Measurements from ENCODE around the gene DROSHA. TPM values are rescaled to one million over a fixed set of nuclear protein-coding genes. Genes with fewer than 3 reads are reported as not detected.

Gene DROSHA
- total and polyA plus RNA-seq, 2 experiments from 2014 or later, result 25.3 to 40.8 TPM

DNA sequence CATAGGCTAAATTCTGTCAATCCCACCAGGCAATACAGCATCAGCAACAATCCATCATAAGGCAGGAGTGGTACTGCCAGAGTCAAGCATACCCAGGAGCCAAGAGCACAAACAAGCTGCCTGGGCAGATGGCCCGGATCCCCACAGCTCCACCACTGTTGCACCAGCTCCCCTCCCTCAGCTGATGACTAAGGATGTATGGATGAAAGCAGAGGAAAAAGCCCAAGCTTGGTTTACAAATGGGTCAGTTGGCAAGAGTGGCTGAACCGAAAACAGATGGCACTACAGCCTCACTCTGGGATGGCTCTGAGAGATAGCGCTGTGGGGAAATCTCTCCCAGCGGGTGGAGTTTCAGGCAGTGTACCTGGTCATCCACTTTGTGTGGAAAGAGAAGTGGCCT lies 29.4 kb downstream of the DROSHA start:
- no peak for DNase-seq (ENCODE audit: low spot score)
- no peaks in the 10 kb centered on the region for H4K20me1 ChIP-seq (ENCODE audit: insufficient read depth, poor library complexity, severe bottlenecking)
- H3K9me3 ChIP-seq (ENCODE audit: low read depth), result no peaks in the 10 kb centered on the region
- TF ChIP-seq EZH2phosphoT487 (IDR thresholded peaks at IDR 0.05; ENCODE audit: low read depth, severe bottlenecking, unreplicated experiment), result no peak
- no peak for TF ChIP-seq EZH2 (IDR thresholded peaks at IDR 0.05; ENCODE audit: borderline replicate concordance)
- no peaks in the 10 kb centered on the region for H3K36me3 ChIP-seq (replicated peaks; ENCODE audit: insufficient read depth, low read depth)
- H3K4me1 ChIP-seq (ENCODE audit: insufficient read depth), result no peaks in the 10 kb centered on the region
- H3K79me2 ChIP-seq, result no peaks in the 10 kb centered on the region
- H3K4me3 ChIP-seq, result no peak overlapping the region
- H3K27me3 ChIP-seq, result no peaks in the 10 kb centered on the region
- no peak overlapping the region for H3K4me2 ChIP-seq
- WGBS (ENCODE audit: low lambda C conversion rate, missing lambda C conversion rate), result 99% methylated on average over 4 of the region's 4 CpGs
- H2AFZ ChIP-seq, result no peak overlapping the region
- H3K9me2 ChIP-seq (replicated peaks; ENCODE audit: insufficient read depth), result no peaks in the 10 kb centered on the region
- H3K27ac ChIP-seq, result no peak overlapping the region

GRCh38 chr5:31500256-31500655 lies 31.6 kb downstream of the DROSHA start:
- H3K36me3 ChIP-seq (replicated peaks; ENCODE audit: insufficient read depth, low read depth), result no peaks in the 10 kb centered on the region
- H3K27ac ChIP-seq, result no peak overlapping the region
- no peaks in the 10 kb centered on the region for H3K9me3 ChIP-seq (ENCODE audit: low read depth)
- H2AFZ ChIP-seq, result no peak overlapping the region
- H3K4me3 ChIP-seq, result no peak overlapping the region
- no peaks in the 10 kb centered on the region for H4K20me1 ChIP-seq (ENCODE audit: insufficient read depth, poor library complexity, severe bottlenecking)
- 100% methylated on average over 4 of the region's 4 CpGs for WGBS (ENCODE audit: low lambda C conversion rate, missing lambda C conversion rate)
- no peaks in the 10 kb centered on the region for H3K4me1 ChIP-seq (ENCODE audit: insufficient read depth)
- DNase-seq (ENCODE audit: low spot score), result no peak
- no peak overlapping the region for H3K4me2 ChIP-seq
- H3K79me2 ChIP-seq, result no peaks in the 10 kb centered on the region
- no peaks in the 10 kb centered on the region for H3K9me2 ChIP-seq (replicated peaks; ENCODE audit: insufficient read depth)
- H3K27me3 ChIP-seq, result no peaks in the 10 kb centered on the region
- TF ChIP-seq, protein P1, sequence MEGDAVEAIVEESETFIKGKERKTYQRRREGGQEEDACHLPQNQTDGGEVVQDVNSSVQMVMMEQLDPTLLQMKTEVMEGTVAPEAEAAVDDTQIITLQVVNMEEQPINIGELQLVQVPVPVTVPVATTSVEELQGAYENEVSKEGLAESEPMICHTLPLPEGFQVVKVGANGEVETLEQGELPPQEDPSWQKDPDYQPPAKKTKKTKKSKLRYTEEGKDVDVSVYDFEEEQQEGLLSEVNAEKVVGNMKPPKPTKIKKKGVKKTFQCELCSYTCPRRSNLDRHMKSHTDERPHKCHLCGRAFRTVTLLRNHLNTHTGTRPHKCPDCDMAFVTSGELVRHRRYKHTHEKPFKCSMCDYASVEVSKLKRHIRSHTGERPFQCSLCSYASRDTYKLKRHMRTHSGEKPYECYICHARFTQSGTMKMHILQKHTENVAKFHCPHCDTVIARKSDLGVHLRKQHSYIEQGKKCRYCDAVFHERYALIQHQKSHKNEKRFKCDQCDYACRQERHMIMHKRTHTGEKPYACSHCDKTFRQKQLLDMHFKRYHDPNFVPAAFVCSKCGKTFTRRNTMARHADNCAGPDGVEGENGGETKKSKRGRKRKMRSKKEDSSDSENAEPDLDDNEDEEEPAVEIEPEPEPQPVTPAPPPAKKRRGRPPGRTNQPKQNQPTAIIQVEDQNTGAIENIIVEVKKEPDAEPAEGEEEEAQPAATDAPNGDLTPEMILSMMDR (IDR thresholded peaks at IDR 0.05; ENCODE audit: poor library complexity), result no peak
- TF ChIP-seq EZH2 (IDR thresholded peaks at IDR 0.05; ENCODE audit: borderline replicate concordance), result no peak
- no peak for TF ChIP-seq EZH2phosphoT487 (IDR thresholded peaks at IDR 0.05; ENCODE audit: low read depth, severe bottlenecking, unreplicated experiment)

GRCh38 chr5:31496891-31497290 lies 35.0 kb downstream of the DROSHA start:
- no peaks in the 10 kb centered on the region for H3K9me3 ChIP-seq (ENCODE audit: low read depth)
- no peak overlapping the region for H2AFZ ChIP-seq
- H3K4me3 ChIP-seq, result no peak overlapping the region
- no peaks in the 10 kb centered on the region for H3K9me2 ChIP-seq (replicated peaks; ENCODE audit: insufficient read depth)
- no peak overlapping the region for H3K4me2 ChIP-seq
- no peak for DNase-seq (ENCODE audit: low spot score)
- no peaks in the 10 kb centered on the region for H3K79me2 ChIP-seq
- no peaks in the 10 kb centered on the region for H3K27me3 ChIP-seq
- TF ChIP-seq, protein P1 (IDR thresholded peaks at IDR 0.05; ENCODE audit: poor library complexity), result no peak
- no peak for TF ChIP-seq EZH2phosphoT487 (IDR thresholded peaks at IDR 0.05; ENCODE audit: low read depth, severe bottlenecking, unreplicated experiment)
- TF ChIP-seq EZH2 (IDR thresholded peaks at IDR 0.05; ENCODE audit: borderline replicate concordance), result no peak
- no peaks in the 10 kb centered on the region for H4K20me1 ChIP-seq (ENCODE audit: insufficient read depth, poor library complexity, severe bottlenecking)
- no peak overlapping the region for H3K27ac ChIP-seq
- no peaks in the 10 kb centered on the region for H3K4me1 ChIP-seq (ENCODE audit: insufficient read depth)
- no peaks in the 10 kb centered on the region for H3K36me3 ChIP-seq (replicated peaks; ENCODE audit: insufficient read depth, low read depth)
- 96% methylated on average over 6 of the region's 6 CpGs for WGBS (ENCODE audit: low lambda C conversion rate, missing lambda C conversion rate)

DNA sequence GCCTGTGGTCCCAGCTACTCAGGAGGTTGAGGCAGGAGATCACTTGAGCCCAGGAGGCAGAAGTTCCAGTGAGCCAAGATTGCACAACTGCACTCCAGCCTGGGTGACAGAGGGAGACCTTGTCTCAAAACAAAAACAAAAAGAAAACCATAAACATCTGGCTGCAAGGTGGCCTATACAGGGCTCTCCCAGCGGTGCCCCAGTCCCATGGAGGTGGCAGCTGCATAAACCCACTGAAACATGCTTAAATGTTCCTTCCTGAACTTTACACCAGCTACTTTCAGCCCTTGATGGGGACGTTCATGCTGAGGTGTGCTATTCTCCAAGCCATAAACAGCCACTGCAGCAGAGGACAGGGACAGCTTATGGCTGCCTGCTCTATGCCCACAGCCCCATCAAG lies 35.6 kb downstream of the DROSHA start:
- Histone ChIP-seq H3K36me3 (replicated peaks; ENCODE audit: insufficient read depth, low read depth) (no peaks in the 10 kb centered on the region), H3K79me2 (no peaks in the 10 kb centered on the region)

More for the DNA sequence above, 35.6 kb downstream of the DROSHA start:
- Histone ChIP-seq H3K4me1 (ENCODE audit: insufficient read depth) (no peaks in the 10 kb centered on the region), H3K9me3 (ENCODE audit: low read depth) (no peaks in the 10 kb centered on the region), H4K20me1 (ENCODE audit: insufficient read depth, poor library complexity, severe bottlenecking) (no peaks in the 10 kb centered on the region), H2AFZ (no peak overlapping the region), H3K27me3 (no peaks in the 10 kb centered on the region), H3K9me2 (replicated peaks; ENCODE audit: insufficient read depth) (no peaks in the 10 kb centered on the region), H3K27ac (no peak overlapping the region), H3K4me2 (no peak overlapping the region), H3K4me3 (no peak overlapping the region)
- 88% methylated on average over 2 of the region's 2 CpGs for WGBS (ENCODE audit: low lambda C conversion rate, missing lambda C conversion rate)
- no peak for TF ChIP-seq EZH2 (IDR thresholded peaks at IDR 0.05; ENCODE audit: borderline replicate concordance)
- no peak for TF ChIP-seq EZH2phosphoT487 (IDR thresholded peaks at IDR 0.05; ENCODE audit: low read depth, severe bottlenecking, unreplicated experiment)
- TF ChIP-seq, protein P1 (IDR thresholded peaks at IDR 0.05; ENCODE audit: poor library complexity), result no peak
- DNase-seq (ENCODE audit: low spot score), result no peak

All from hepatocyte (in vitro differentiated cells).